NCI-H82 treated with DMSO at 0.1 percent for 48 hours (cell line): ENCODE data around the gene P2RX6.

Source experiments
- DNase-seq: peaks from one replicate; lab custom pipeline; 2025; ENCODE audit not compliant: unreplicated experiment; lab: John Stamatoyannopoulos, UW

The P2RX6 gene

DNA sequence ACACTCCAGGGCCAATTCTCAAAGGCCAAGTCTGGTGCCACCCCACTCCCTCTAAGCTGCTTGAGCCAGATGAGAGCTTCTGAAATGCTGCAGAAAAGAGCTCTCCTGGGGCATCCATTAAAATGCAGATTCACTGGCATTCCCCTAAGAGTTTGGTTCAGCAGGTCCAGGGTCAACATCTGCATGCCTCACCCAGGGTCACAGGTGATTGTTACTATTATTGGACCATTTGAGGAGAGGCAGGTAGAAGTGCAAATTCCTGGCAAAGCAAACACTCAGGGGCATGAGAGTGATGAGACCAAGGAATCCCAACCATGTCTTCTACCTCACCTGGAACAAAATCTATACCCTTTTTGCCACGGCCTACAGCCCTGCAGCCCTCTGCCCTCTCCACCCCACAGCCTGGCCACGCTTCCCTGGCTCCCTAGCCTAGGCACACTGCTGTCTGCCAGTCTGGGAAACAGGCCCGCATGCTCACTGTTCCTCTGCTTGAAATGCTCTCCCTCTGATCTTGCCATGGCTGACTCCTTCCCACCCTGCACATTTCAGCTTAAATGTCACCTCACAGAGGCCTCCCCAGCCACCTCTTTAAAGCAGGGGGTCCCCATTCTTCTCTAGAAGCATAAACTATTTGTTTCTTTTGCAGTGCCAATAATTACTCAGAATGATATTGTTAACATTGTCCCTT lies 4.4 kb upstream of the P2RX6 start:
- no peak for DNase-seq

DNA sequence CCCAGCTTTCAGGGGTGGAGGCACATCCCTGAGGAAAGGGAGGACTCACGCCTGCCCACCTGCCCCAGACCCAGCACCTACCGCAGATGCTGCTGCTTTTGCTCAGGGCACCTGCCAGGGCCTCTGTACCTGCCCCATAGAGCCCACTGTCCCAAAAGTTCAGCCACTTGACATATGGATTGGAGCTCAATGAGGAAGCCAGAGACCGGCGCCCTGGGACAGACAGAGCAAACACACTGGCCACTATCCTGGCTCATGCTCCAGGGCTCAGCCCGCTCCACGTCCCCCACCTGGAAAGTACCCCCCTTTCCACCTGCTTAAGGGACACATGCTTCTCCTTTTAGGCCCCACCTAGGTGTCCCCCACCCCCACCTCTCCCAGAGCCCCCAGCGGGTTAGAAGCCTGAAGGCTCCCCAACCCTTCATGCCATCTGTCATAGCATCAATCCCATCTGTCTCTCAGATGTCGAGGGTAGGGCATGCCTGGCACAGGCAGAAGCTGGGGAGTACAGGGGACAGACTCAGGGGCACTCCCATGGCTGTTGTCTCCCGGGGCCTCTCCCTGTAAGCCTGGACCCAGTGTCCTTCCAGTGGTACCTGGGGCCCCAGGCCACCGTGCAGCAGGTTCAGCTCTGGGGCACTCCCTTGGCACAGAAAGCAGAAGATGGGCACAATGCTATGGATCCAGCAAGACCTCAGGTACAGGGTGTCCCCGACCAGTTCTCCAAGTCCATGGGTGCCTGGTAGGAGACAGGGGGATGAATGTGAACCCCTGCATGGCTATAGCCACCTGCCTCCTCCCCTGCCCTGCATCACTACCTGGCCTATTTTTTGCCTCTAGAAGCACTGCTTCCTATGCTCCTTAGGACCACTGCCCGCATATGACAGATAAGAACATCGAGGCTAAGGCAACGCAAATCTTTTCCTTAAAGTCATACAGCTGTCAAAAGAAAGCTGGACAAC lies 2.2 kb upstream of the P2RX6 start:
- DNase-seq, result no peak

DNA sequence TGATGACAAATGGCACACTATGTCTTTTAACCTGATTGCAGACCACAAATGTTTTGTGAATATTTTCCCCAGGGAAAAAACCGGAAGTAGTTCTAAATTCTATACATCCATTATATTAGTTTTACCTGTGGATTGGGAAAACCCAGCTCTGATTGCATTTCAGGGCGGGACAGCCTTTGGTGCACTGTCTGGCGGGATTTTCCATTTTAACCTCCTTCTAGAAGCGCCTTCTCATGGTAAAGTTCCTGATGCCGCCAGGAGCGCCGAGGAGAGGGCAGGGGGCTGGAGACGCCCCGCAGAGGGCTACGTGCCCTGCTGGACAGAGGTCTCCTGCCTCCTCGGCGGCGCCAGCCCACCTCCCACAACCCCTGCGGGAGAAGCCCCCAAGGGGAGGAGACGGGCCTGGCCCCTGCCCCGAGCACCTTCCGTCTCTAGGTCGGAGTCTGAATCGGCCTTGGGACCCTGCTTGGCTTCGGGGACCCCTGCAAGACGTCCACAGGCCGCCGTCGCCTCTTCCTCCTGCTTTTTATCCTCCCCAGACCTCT lies 1.2 kb upstream of the P2RX6 start:
- DNase-seq, result no peak

DNA sequence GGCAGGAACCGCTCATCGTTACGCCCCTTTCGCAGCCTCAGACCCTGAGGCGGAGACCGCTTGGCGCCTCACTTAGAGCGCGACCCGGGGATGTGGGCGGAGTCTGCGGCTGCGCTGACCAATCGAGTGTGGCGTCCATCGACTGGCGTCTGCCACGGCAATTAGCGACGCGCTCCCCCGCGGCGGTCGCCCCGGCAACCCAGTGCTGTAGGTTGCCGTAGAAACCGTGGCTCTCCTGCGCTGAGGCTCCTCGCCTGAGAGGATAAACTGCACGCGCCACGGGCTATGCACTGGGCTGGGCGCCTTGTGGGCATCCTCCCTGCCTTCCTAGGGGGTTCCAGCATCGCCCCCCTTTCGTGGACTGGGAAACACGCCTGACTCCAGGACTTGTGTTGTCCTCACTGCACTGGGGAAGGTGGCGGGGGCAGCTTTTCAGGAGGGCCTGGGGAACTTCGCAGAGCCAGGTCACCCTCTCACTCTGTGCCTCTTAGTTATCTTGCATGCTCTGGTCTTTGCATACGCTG lies 701 bp upstream of the P2RX6 start:
- DNase-seq, result peak; percentile 81

DNA sequence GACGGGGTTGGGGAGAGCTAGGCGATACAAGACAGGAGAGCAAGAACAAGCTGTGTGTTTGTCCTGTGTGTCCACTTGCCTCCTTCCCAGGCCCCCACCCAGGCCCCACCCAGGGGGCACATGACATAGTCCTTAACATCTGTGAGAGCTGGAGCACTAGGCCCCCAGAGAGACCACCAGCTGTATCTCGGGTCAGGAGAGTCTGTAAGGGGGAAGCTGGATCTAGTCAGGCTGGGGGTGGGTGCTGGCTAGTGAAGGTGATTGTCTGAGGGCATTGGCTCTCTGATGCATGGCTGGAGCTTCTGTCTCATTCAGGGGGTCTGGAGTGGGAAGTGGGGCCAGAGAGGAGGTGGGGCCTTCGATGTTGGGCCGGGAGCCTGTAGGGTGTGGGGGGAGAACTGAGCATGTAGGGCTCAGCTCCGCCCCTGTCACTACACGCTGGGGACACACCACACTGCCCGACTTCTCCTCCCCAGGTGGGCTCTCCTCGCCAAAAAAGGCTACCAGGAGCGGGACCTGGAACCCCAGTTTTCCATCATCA lies 571 bp downstream of the P2RX6 start:
- DNase-seq, result no peak

DNA sequence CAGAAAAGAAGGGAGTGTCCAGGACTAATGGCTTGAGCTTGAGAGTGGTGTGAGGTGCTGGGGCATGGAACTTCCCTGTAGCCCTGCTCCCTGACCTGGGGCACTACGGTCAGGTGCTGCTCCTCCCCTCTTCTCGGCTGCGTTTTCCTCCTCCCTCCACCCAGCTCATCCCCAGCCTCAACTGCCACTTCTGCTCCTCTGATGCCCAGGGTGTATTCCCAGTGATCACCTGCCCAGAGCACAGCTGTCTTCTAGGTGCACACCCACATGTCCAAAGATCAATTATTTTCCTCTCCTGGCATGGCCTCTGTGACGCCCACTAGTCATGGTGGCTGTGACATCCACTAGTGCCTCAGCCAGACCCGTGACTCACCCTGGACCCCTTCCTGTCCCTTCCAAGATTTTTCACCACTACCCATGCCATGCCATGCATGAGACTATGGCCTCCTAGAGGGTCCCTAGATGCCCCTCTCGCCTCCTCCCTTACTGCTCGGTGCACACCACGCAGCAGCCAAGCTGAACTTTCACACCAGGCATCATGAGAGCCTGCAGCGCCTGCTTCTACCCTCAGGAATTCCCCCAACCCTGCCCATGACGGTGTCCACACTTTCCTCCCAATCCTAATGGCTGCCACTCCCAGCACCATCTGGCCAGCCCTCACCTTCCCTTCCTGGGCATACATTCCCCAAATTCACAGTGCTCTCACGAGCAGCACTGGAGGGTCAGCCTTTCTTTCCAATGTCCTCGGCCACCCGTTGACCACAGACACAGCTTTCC lies 1.9 kb downstream of the P2RX6 start:
- no peak for DNase-seq

DNA sequence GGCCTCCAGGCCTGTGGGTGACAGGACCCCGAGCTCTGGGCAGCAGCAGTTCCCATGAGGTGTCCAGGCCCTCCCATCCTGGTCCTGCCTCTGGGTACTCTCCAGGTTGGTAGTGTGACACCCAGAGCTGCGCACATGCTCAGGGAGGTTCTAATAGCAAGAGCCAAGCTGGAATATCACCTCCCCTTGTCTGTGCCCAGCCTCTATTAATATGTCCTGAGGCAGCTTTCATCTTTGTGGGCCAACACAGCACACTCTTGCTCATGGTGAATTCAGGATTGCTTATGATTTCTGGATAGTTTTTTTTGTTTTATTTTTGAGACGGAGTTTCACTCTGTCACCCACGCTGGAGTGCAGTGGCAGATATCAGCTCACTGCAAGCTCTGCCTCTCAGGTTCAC lies 3.3 kb downstream of the P2RX6 start:
- no peak for DNase-seq

DNA sequence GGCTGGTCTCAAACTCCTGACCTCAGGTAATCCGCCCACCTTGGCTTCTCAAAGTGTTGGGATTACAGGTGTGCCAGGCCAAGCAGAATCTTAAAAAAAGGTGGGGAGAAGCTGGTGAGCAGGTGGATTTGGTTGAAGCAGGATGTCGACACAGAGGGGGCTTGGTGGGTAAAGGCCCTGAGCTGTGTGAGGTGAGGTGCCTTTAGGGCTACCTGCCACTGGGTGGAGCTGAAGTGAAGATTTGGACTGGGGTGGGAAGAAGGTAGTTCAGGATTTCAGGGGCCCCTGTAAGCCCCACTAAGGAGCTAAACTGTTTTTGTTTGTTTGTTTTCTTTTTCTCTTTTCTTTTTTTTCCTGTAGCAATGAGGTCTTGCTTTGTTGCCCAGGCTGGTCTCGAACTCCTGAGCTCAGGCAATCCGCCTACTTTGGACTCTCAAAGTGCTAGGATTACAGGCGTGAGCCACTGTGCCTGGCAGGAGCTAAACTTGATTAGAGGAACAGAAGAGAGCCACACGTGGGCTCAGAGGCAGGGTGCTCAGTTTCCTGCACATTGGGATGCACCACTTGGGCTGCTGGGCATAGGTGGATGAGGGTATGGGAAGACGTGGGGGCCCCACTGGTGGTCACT lies 6.0 kb downstream of the P2RX6 start:
- no peak for DNase-seq

DNA sequence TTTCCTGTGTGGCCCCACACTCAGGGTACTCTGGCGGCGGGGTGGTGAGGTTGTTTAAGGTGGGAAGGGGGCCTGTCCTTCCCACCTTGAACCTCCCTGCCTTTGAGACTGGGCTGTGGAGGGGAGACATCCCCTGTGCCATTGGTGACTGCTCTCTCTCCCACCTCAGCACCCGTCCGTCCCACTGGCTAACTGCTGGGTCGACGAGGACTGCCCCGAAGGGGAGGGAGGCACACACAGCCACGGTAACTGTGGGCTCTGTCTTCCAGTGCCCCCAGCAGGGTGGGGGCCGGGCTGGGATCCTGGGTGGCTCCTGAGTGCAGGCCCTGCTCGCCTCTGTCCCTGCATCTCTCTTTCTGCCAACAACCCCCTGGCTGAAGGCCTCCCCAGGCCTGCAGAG lies 7.5 kb downstream of the P2RX6 start:
- no peak for DNase-seq

DNA sequence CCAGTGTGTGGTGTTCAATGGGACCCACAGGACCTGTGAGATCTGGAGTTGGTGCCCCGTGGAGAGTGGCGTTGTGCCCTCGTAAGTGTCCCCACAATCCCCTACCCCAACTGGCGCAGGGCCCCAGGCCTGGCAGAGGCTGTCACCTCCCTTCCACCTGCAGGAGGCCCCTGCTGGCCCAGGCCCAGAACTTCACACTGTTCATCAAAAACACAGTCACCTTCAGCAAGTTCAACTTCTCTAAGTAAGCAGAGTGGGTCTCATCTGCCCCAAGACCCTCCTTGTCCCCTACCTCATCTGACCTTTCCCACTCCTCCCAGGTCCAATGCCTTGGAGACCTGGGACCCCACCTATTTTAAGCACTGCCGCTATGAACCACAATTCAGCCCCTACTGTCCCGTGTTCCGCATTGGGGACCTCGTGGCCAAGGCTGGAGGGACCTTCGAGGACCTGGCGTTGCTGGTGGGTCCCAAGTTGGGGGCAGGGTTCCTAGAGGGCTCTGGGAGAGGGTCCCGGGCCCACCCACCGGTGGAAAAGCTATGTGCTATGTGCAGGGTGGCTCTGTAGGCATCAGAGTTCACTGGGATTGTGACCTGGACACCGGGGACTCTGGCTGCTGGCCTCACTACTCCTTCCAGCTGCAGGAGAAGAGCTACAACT lies 8.1 kb downstream of the P2RX6 start:
- DNase-seq, result no peak

DNA sequence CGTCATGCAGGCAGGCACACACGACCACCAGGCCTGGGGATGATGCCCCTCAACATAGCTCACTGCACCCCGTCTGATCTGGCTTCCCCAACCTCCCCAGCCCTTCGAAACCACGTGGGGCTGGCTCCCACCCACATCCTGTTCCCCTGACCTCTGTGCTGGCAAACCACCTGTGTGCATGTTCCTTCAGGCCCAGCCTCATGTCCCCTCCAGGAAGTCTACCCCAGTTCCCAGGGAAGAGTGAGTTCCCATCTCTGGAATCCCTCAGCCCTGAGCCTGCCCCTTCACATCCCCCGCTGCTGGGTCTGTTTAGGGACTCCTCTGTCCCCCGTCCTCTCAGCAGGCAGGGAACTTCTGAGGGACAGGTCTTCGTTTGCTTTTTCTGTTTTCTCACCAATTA lies 10.3 kb downstream of the P2RX6 start:
- DNase-seq, result no peak

DNA sequence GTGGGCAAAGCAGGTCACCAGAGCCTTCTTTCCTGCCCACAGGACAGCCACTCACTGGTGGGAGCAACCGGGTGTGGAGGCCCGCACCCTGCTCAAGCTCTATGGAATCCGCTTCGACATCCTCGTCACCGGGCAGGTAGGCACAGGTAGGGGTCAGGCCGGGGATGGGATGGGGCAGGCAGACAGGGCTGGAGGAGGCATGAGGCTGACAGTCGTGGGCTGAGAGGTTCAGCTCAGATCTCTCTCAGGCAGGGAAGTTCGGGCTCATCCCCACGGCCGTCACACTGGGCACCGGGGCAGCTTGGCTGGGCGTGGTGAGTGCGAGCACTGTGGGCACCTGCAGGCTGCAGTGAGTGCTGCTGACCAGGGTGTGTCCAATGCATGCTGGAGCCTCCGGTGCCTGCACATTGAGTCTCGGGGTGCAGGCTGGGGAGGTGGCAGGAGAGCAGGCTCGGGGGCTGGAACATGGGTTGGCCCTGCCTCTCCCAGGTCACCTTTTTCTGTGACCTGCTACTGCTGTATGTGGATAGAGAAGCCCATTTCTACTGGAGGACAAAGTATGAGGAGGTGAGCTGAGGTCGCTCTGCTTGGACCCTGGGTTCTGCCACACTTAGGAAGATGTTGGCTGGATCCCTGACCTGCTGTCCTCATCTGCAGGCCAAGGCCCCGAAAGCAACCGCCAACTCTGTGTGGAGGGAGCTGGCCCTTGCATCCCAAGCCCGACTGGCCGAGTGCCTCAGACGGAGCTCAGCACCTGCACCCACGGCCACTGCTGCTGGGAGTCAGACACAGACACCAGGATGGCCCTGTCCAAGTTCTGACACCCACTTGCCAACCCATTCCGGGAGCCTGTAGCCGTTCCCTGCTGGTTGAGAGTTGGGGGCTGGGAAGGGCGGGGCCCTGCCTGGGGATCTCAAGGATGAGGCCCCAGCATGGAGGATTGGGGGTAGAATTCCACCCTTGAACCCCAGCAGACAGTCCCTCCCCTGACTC lies 11.1 kb downstream of the P2RX6 start:
- DNase-seq, result no peak

DNA sequence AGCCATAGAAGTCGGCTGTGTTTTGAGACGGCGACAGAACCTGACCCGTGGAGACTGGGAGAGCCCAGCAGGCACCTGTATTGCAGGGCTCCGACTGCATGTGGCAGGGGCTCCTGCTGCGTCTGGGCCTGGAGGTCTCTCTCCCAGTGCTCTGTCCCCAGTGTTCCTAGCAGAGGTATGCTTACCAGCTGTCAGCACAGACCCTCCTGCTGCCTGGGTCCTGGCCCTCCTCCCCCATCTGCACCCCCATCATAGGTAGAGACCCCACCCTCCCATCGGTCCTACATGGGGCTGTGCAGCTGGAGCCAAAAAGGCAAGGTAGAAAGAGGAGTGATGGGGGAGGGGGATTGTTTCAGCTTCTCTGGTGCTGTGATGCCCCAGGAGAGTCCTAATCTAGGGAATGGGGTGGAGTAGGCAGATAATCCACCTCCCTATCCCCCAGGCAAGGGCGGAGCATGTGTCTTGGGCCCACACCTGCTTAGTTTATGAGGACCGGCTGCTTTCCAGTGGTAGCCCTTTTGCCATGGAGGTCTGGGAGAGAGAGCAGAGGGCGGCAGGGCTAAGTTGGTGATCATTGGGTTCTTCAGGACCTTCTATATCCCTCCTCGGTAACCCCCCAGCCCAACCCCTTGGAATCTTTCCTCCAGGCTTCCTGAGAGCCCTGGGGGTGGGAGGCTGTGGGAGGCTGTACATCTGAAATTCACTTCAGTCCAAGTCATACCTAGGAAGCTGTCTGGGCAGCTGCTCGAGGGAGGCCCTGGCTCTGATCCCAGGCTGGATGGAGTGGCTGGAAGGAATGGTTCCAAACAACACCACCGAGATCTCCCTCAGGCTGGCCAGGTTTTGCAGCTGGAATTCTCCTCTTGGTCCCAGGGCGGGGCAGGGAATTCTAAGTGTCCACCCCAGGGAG lies 12.1 kb downstream of the P2RX6 start:
- peak; percentile 52 for DNase-seq

DNA sequence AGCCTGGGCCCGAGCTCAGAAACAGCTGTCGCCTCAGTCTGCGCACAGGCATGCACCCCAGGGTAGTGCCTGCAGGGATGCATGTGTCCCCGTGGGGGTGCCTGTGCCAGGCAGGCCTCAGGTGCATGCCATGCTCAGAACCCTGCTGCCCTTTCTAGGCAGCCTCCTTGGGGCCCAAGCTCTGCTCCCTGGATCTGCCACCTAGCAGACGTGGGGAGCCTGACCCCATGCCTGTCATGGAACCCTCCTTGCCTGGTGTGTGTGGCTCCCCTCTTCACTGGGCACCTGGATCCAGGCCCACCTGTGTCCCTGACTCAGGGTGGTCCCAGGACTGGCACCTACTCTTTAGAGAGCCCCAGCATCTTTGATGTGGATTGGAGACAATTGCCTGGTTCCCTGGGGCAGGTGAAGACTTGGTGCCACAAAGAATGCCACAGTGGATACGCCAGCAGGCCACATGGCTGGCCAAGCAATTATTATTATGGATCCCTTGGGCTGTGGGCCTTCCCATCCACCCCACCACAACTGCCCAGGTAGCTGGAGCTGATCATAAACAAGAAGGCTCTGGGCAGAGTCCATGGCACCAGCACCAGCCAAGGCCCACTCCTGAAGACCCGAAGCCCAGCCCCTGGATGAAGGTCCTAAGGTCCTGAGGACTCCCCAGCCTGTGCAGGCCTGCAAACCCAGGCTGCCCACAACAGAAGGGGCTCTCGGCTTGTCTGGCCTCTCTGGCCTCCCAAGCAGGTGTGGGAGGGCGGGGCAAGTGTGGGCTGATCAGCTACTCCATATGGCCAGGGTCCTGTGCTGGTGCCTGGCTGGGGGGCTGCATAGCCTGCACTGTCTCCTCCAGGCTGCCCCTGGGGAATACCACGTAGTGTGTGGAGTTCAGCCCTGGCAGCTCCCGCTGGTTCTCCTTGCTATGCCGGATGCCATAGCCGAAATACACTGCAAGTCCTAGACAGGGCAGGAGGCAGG lies 13.6 kb downstream of the P2RX6 start:
- peak; percentile 40 for DNase-seq

DNA sequence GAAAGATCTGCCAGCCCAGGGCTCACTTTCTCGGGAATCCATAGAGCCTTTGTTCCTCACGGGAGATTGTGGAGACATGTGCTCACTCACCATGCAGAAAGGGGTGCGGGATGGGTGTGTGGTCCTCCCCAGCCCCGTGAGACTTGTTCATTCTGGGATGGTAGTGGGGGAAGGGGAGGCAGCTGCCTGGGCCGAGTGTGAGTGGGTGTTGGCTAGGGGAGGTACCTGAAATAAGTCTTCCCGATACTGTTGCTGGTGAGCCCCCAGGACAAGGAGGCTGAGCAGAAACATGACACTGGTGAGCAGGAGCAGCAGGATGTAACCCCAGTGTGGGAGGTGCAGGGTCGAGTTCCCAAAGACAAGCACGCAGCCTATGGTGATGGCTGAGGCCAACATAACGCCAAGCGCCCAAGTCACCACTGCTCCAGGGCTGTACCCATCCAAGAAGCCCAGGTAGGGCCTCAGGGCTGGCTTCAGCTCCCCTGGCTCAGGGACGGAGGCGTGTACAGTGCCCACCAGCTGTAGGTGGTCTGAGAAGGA lies 14.6 kb downstream of the P2RX6 start:
- DNase-seq, result no peak

DNA sequence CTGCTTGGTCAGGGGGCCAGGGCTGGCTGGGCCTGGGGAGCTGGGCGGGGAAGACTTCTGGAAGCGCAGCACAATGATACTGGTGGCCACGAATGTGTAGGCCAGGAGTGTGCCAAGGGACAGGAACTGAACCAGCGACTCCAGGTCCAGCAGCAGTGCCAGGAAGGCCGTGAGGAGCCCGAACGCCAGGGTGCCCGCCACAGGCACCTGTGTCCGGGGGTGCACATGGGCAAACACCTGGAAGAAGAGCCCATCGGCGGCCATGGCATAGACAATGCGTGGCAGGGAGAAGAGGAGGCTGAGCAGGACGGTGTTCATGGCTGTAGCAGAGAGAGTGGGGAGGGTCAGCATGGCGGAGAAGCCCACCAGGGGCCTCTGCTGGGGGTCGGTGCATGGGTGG lies 15.1 kb downstream of the P2RX6 start:
- DNase-seq, result no peak
